K562 (cell line): ENCODE measurements around the gene DLGAP3. TPM values are rescaled to one million over a fixed set of nuclear protein-coding genes. Genes with fewer than 3 reads are reported as not detected.
A peak's percentile ranks its signal among the peaks of the same experiment; 100 is the strongest.

Experiments used
- ATAC-seq: fragments of 200-7000 bp; cut with Tn5 transposase; 3 replicates; pipeline ENCODE4 v1.9.1; 2020; ENCODE audit warnings: moderate library complexity
- BruUV-seq: library from RNA; stranded (reverse); fragments of 400-500 nt; replicated peaks from 2 replicates; lab custom pipeline; 2021; lab: Mats Ljungman, UMichigan
- CTCF ChIA-PET: fragments of 300-600 bp; formaldehyde crosslinking; extraction: SDS; loops from one replicate; lab custom pipeline; 2021; ENCODE audit warnings: low intra/inter-chr PET ratio; lab: Yijun Ruan, JAX
- POLR2A ChIA-PET: fragments of 300-600, 350-650 bp; sonication (Branson Sonifier 250); formaldehyde crosslinking; extraction: SDS; loops from one replicate; lab custom pipeline; 2021; ENCODE audit warnings: antibody characterized with exemption, inconsistent platforms; lab: Yijun Ruan, JAX
- DNase-seq, 4 experiments: peaks; one replicate each; pipeline versions ENCODE4 v3.0.0 to v3.0.0-alpha.2; 2011 to 2018; ENCODE audit warnings: low spot score in 3 of 4, mixed read lengths in 3 of 4; ENCODE audit errors: extremely low read depth in 1 of 4
- FAIRE-seq: peaks from 2 replicates; lab custom pipeline; 2011; peaks lifted over from hg19 to GRCh38; lab: Jason Lieb, UNC
- H2AFZ ChIP-seq: 2 replicates; pipeline ENCODE4 v1.6.0; 2011; ENCODE audit warnings: low read depth, low read length, control low read depth, inconsistent platforms
- H3K27ac ChIP-seq: fragments of 200-600 bp; 3 replicates; pipeline ENCODE4 v1.8.0; 2011; ENCODE audit warnings: low read depth, mild to moderate bottlenecking, control low read depth, inconsistent platforms, low read length, moderate library complexity, mixed read lengths; ENCODE audit errors: extremely low read depth
- H3K27me3 ChIP-seq, 2 experiments: fragments of 300-600 bp in 1 of 2; 2 replicates in 1 of 2; 3 replicates in 1 of 2; pipeline versions ENCODE4 v1.6.0 to v1.8.0; 2011; ENCODE audit warnings: inconsistent platforms in 2 of 2, low read length in 2 of 2, mild to moderate bottlenecking in 1 of 2, mixed read lengths in 1 of 2, moderate library complexity in 1 of 2; ENCODE audit not compliant: control insufficient read depth in 2 of 2, insufficient read depth in 2 of 2
- H3K36me3 ChIP-seq: fragments of 300-600 bp; 3 replicates; pipeline ENCODE4 v1.8.0; 2011; ENCODE audit warnings: mild to moderate bottlenecking, low read length, inconsistent platforms; ENCODE audit not compliant: control insufficient read depth, insufficient read depth
- H3K4me1 ChIP-seq, 2 experiments: fragments of 200-600 bp in 1 of 2; replicated peaks in 1 of 2; 2 replicates in 1 of 2; 3 replicates in 1 of 2; pipeline versions ENCODE4 v1.5.1 to v1.8.0; 2011; ENCODE audit warnings: inconsistent platforms in 2 of 2, low read length in 2 of 2, mild to moderate bottlenecking in 1 of 2, mixed read lengths in 1 of 2, moderate library complexity in 1 of 2; ENCODE audit not compliant: control insufficient read depth in 2 of 2, insufficient read depth in 2 of 2
- H3K4me2 ChIP-seq: 2 replicates; pipeline ENCODE4 v1.6.1; 2011; ENCODE audit warnings: low read length, control low read depth, inconsistent platforms, mixed read lengths; ENCODE audit not compliant: insufficient read depth
- H3K4me3 ChIP-seq: fragments of 200-600 bp; sonication (generic), shearing (Covaris generic); 2 replicates; pipeline ENCODE4 v1.5.1; 2016; ENCODE audit warnings: control low read depth, inconsistent platforms
- H3K79me2 ChIP-seq: fragments of 200-600 bp; 3 replicates; pipeline ENCODE4 v1.8.0; 2011; ENCODE audit warnings: low read length, inconsistent platforms; ENCODE audit not compliant: control insufficient read depth, insufficient read depth
- H3K9ac ChIP-seq, 2 experiments: 2 replicates each; pipeline versions ENCODE4 v1.6.0 to v1.6.1; 2011; ENCODE audit warnings: low read depth in 2 of 2, low read length in 2 of 2, control low read depth in 1 of 2, inconsistent platforms in 1 of 2, mild to moderate bottlenecking in 1 of 2, mixed read lengths in 1 of 2; ENCODE audit not compliant: insufficient read depth in 1 of 2
- H3K9me1 ChIP-seq: one replicate; pipeline ENCODE4 v1.6.0; 2011; ENCODE audit warnings: inconsistent platforms, mild to moderate bottlenecking, low read length, moderate library complexity; ENCODE audit not compliant: control insufficient read depth, insufficient read depth
- H3K9me3 ChIP-seq: replicated peaks from 2 replicates; pipeline ENCODE4 v1.5.1; 2011; ENCODE audit warnings: low read depth, low read length, inconsistent platforms; ENCODE audit not compliant: control insufficient read depth, insufficient read depth
- H4K20me1 ChIP-seq: replicated peaks from 2 replicates; pipeline ENCODE4 v1.6.1; 2011; ENCODE audit warnings: low read length, inconsistent platforms, mixed read lengths; ENCODE audit not compliant: control insufficient read depth, insufficient read depth
- BDP1 ChIP-seq: IDR thresholded peaks from 3 replicates; pipeline ENCODE4 v1.6.1; 2011; ENCODE audit not compliant: insufficient read length, insufficient read depth
- FOS ChIP-seq: IDR thresholded peaks from 3 replicates; pipeline ENCODE4 v1.6.1; 2011; ENCODE audit not compliant: insufficient read length; ENCODE audit errors: extremely low read depth
- FOXO4 ChIP-seq: fragments of 450-650 bp; formaldehyde crosslinking; IDR thresholded peaks from 2 replicates; pipeline ENCODE4 v1.4.0; 2020; ENCODE audit warnings: mild to moderate bottlenecking, moderate library complexity
- HDAC1 ChIP-seq, 2 experiments: fragments of 450-650 bp; IDR thresholded peaks; 2 replicates each; pipeline ENCODE4 v1.6.1; 2016 to 2017; ENCODE audit warnings: inconsistent platforms in 1 of 2, mild to moderate bottlenecking in 1 of 2, moderate library complexity in 1 of 2
- HDAC2 ChIP-seq: fragments of 450-650 bp; IDR thresholded peaks from 2 replicates; pipeline ENCODE4 v1.6.1; 2016; ENCODE audit warnings: mild to moderate bottlenecking
- HDAC8 ChIP-seq: fragments of 450-650 bp; IDR thresholded peaks from 2 replicates; pipeline ENCODE4 v1.6.1; 2016; ENCODE audit warnings: mild to moderate bottlenecking, missing genetic modification characterization, moderate library complexity, missing compliant biosample characterization
- NEUROD1 ChIP-seq: fragments of 150-350 bp; IDR thresholded peaks from 2 replicates; pipeline ENCODE4 v1.6.1; 2014; ENCODE audit warnings: borderline replicate concordance, low read length, low read depth; ENCODE audit not compliant: partially characterized antibody
- RNF219 ChIP-seq: fragments of 250-450 bp; sonication (Bioruptor Pico); IDR thresholded peaks from 2 replicates; pipeline ENCODE4 v1.5.0; 2022; ENCODE audit warnings: mild to moderate bottlenecking
- ZC3H11A ChIP-seq: IDR thresholded peaks from 2 replicates; pipeline ENCODE4 v1.6.1; 2012; ENCODE audit warnings: low read depth, low read length, improper control_type of control experiment
- ZNF184 ChIP-seq: sonication (generic); formaldehyde crosslinking; IDR thresholded peaks from 2 replicates; pipeline ENCODE4 v1.5.0; 2020; ENCODE audit warnings: missing genetic modification reagents
- ZNF274 ChIP-seq: IDR thresholded peaks from 2 replicates; pipeline ENCODE4 v1.6.1; 2011; ENCODE audit warnings: low read depth, mild to moderate bottlenecking, low read length, moderate library complexity, borderline replicate concordance
- ZSCAN29 ChIP-seq: fragments of 450-650 bp; IDR thresholded peaks from 2 replicates; pipeline ENCODE4 v1.6.1; 2017
- WGBS: fragments of 100-300 bp; shearing (Covaris generic); methylation state at CpG from one replicate; pipeline ENCODE4 v1.1.6; 2016; ENCODE audit warnings: low coverage, mixed read lengths; ENCODE audit not compliant: insufficient coverage; ENCODE audit errors: missing lambda C conversion rate; 5-methylcytosine and 5-hydroxymethylcytosine counted together
- in situ Hi-C: fragments of 300-500 bp; cut with MboI; formaldehyde crosslinking; loops from 4 replicates; pipeline ENCODE4 v1.15.0; 2018; ENCODE audit warnings: inconsistent platforms, mixed read lengths
- intact Hi-C: fragments of 100-400 bp; cut with micrococcal nuclease; formaldehyde crosslinking; loops from 2 replicates; pipeline ENCODE4 v1.14.2; 2022
- polyA plus RNA-seq, 8 experiments: library from polyadenylated mRNA; depleted of rRNA in 4 of 8; stranded (reverse) in 5 of 8; unstranded in 3 of 8; fragments of >200 nt; fragmentation: Nextera tagmentation in 2 of 8; fragmentation: Illumina TruSeq in 1 of 8; extraction: Ambion mirVana in 2 of 8; extraction: Trizol in 1 of 8; gene quantifications; 2 replicates each; pipeline versions ENCODE4 v1.2.1 to v1.2.3, GENCODE V29; 2011 to 2014; ENCODE audit warnings: inconsistent platforms in 1 of 8, missing spikeins in 1 of 8
- total RNA-seq, 7 experiments: library from RNA; depleted of rRNA in 6 of 7; stranded (reverse); fragments of >200 nt in 6 of 7; fragmentation: Illumina TruSeq in 2 of 7; extraction: Trizol in 2 of 7; gene quantifications; 2 replicates each; pipeline versions ENCODE4 v1.2.1 to v1.2.3, GENCODE V29; 2011 to 2021; ENCODE audit warnings: low replicate concordance in 1 of 7

Gene DLGAP3
- total and polyA plus RNA-seq, 9 of the 15 experiments (the other 6 are each of a cell fraction or from before 2014, with no cell fraction given): 0.01 to 0.16 (median 0.07) TPM; not detected in 6

- H3K4me3 ChIP-seq: no peak overlapping the region
- POLR2A ChIA-PET: interaction anchor here (1.8 kb wide), 1 partner anchor 11 kb away, joined by 6 read pairs; no protein-coding TSS in a partner anchor
- peaks cover 46 to 52% of the 10 kb centered on the region in 2 experiments for H3K27me3 ChIP-seq
- intact Hi-C loops: no loop called here
- H3K9me3 ChIP-seq: no peaks in the 10 kb centered on the region
- ATAC-seq (peak; percentile 47), FAIRE-seq (no peak), DNase-seq (no peak)
- 2% methylated on average over 31 of the region's 33 CpGs for WGBS
- H3K4me2 ChIP-seq: no peak overlapping the region
- no peaks in the 10 kb centered on the region for H3K9me1 ChIP-seq
- peaks cover 8% of the 10 kb centered on the region; the same call in 1 of the 2 replicates for H4K20me1 ChIP-seq
- no peak overlapping the region for H3K27ac ChIP-seq
- no peak overlapping the region for H3K9ac ChIP-seq
- CTCF ChIA-PET: no interaction called here
- no peaks in the 10 kb centered on the region for H3K36me3 ChIP-seq
- in situ Hi-C loops: no loop called here
- BruUV-seq: no TSS peak
- TF ChIP-seq HDAC1 (IDR thresholded peaks at IDR 0.05): no peak
- TF ChIP-seq NEUROD1: no peak
- H3K4me1 ChIP-seq: peaks cover 0 to 11% of the 10 kb centered on the region in 2 experiments; a peak in 1 of 5 replicates
- H3K79me2 ChIP-seq: no peaks in the 10 kb centered on the region
- no peak overlapping the region for H2AFZ ChIP-seq
Measured at GRCh38 chr1:34904236-34905097, 25.0 kb downstream of the DLGAP3 start.

- Histone ChIP-seq H3K4me3 (no peak overlapping the region), H2AFZ (no peak overlapping the region), H3K27ac (no peak overlapping the region), H3K4me2 (no peak overlapping the region), H3K9ac (no peak overlapping the region), H3K4me1 (peaks cover 0 to 11% of the 10 kb centered on the region in 2 experiments; a peak in 1 of 5 replicates), H4K20me1 (peaks cover 3% of the 10 kb centered on the region; the same call in 1 of the 2 replicates), H3K9me3 (no peaks in the 10 kb centered on the region), H3K79me2 (no peaks in the 10 kb centered on the region), H3K9me1 (no peaks in the 10 kb centered on the region), H3K36me3 (no peaks in the 10 kb centered on the region), H3K27me3 (peaks cover 47 to 58% of the 10 kb centered on the region in 2 experiments)
- FAIRE-seq (no peak), DNase-seq (no peak), ATAC-seq (no peak)
- WGBS: under 1% methylated on average over 7 of the region's 7 CpGs
- intact Hi-C loops (no loop called here), in situ Hi-C loops (no loop called here)
- no TSS peak for BruUV-seq
- POLR2A ChIA-PET: interaction anchor here (0.8 kb wide), 1 partner anchor 12 kb away, joined by 3 read pairs; no protein-coding TSS in a partner anchor
- CTCF ChIA-PET: no interaction called here
- TF ChIP-seq ZNF184 (no peak), HDAC2 (no peak), RNF219 (CRISPR knock-in tag) (no peak), FOS (no peak), FOXO4 (CRISPR knock-in tag) (no peak), BDP1 (no peak), HDAC8 (no peak), ZC3H11A (no peak), ZSCAN29 (no peak), ZNF274 (no peak)
Measured at GRCh38 chr1:34901919-34902318, 27.5 kb downstream of the DLGAP3 start.
